GM12872 (cell line): ENCODE results near the gene SMAD3.

Experiments used
- TF ChIP-seq, protein P1 (sequence below): IDR thresholded peaks from 3 replicates; pipeline ENCODE4 v1.5.1; 2011; ENCODE audit warnings: low read depth, mild to moderate bottlenecking, low read length, moderate library complexity; ENCODE audit not compliant: insufficient read depth

Gene SMAD3

GRCh38 chr15:67031331-67031730, 34.1 kb upstream of the SMAD3 start:
- TF ChIP-seq, protein P1, sequence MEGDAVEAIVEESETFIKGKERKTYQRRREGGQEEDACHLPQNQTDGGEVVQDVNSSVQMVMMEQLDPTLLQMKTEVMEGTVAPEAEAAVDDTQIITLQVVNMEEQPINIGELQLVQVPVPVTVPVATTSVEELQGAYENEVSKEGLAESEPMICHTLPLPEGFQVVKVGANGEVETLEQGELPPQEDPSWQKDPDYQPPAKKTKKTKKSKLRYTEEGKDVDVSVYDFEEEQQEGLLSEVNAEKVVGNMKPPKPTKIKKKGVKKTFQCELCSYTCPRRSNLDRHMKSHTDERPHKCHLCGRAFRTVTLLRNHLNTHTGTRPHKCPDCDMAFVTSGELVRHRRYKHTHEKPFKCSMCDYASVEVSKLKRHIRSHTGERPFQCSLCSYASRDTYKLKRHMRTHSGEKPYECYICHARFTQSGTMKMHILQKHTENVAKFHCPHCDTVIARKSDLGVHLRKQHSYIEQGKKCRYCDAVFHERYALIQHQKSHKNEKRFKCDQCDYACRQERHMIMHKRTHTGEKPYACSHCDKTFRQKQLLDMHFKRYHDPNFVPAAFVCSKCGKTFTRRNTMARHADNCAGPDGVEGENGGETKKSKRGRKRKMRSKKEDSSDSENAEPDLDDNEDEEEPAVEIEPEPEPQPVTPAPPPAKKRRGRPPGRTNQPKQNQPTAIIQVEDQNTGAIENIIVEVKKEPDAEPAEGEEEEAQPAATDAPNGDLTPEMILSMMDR, result no peak

- TF ChIP-seq, protein P1, result no peak
Observed at GRCh38 chr15:67032608-67033007, 32.8 kb upstream of the SMAD3 start.

DNA sequence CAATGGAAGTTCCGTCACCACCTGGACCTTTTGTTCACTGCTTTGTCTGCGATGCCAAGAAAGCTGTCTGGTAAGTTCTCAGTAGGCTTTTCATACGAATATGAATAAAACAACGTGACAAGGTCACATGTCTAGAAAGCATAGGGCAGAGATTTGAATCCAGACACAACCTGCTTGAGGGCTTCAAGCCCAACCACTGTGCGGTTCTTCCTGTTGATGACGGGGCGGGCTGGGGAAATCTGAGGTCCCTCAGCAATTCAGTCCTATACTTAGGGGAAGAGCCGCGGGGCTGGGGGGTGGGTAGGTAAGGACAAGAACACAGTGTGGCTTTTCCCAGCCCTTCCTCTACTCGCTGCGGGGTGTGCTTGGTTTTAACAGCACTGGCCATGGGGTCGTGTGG, 32.4 kb upstream of the SMAD3 start:
- TF ChIP-seq, protein P1, result no peak

GRCh38 chr15:67033571-67034044, 31.8 kb upstream of the SMAD3 start:
- TF ChIP-seq, protein P1, result no peak

- TF ChIP-seq, protein P1, result no peak
Observed at GRCh38 chr15:67035886-67036285, 29.5 kb upstream of the SMAD3 start.

DNA sequence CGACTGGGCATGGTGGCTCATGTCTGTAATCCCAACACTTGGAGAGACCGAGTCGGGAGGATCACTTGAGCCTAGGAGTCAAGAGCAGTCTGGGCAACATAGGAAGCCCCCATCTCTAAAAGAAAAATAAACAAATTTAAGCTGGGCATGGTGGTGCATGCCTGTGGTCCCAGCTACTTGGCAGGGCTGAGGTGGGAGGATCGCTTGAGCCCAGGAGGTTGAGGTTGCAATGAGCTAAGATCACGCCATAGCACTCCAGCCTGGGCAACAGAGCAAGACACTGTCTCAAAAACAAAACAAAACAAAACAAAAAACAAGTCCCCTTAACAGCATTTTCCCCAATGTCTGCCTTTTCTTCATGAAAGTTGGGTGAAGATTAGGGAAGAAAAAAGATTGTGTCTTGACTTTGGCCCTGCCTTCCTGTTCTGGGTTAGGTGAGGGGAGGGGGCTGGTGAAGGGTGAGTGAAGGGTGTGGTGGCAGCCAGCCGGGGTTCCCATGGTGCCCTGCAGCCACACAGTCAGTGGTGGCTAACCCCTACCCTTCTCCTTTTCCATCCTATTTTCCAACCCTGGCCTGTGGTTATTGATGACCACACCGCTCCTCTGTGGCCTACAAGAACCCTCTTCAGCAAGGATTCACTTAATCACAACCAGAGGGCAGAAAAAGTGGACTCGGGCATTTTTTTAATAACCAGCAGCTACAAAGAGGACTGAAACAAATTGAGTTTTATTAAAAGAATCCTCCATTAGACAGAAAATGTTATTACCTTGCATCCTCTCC, 28.4 kb upstream of the SMAD3 start:
- TF ChIP-seq, protein P1, result no peak

- TF ChIP-seq, protein P1, result no peak
Observed at GRCh38 chr15:67037694-67038093, 27.7 kb upstream of the SMAD3 start.

- TF ChIP-seq, protein P1, result no peak
Observed at GRCh38 chr15:67038736-67039135, 26.7 kb upstream of the SMAD3 start.
